ENCODE measurements around the gene TP53TG5. TPM values are rescaled to one million over a fixed set of nuclear protein-coding genes. Genes with fewer than 3 reads are reported as not detected.

TP53TG5 gene
- total RNA-seq, 1 experiment from 2014 or later, result 0.85 TPM

DNA sequence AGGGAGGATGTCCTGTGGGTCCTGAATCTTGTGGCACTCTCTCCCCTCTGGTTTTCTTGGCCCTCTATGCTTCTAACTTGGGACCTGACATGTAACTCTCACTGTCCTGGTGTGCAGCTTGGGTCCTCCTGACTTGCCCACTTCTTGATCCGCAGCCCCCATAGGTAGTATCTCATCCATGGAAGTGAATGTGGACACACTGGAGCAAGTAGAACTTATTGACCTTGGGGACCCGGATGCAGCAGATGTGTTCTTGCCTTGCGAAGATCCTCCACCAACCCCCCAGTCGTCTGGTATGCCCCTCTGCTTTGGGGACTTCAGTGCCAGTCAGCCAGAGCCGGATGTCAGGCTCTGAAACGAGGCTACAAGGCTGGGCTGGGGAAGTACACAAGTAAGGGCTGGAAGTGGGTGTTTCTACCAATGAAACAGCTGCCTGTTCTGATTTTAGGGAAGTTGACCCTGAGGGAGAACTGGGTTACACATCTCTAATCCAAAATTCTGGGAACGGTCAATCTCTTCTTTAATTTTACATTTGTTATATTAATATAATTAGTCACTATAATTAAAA is 30.6 kb upstream of the TP53TG5 start:
- Mint-ChIP-seq H3K27me3 (ENCODE audit: low read depth) (peaks cover 19% of the 10 kb centered on the region), H3K4me1 (peaks cover 12% of the 10 kb centered on the region), H3K4me3 (no peak overlapping the region), H3K9me3 (no peaks in the 10 kb centered on the region), H3K27ac (no peak overlapping the region), H3K36me3 (peaks cover 12% of the 10 kb centered on the region)
- CTCF ChIA-PET, result interaction anchor here (2.8 to 3.5 kb wide), 3 partner anchors 16 to 46 kb away, joined by 10 to 56 read pairs (median 13); partner anchors contain the start of gene SYS1
- no peak for TF ChIP-seq CBFB (CRISPR knock-in tag; IDR thresholded peaks at IDR 0.05; ENCODE audit: low read depth)
- no peak for TF ChIP-seq RORB (CRISPR knock-in tag; IDR thresholded peaks at IDR 0.05)
- ATAC-seq (no peak), DNase-seq (ENCODE audit: low spot score) (no peak)
- POLR2A ChIA-PET, result no interaction called here

DNA sequence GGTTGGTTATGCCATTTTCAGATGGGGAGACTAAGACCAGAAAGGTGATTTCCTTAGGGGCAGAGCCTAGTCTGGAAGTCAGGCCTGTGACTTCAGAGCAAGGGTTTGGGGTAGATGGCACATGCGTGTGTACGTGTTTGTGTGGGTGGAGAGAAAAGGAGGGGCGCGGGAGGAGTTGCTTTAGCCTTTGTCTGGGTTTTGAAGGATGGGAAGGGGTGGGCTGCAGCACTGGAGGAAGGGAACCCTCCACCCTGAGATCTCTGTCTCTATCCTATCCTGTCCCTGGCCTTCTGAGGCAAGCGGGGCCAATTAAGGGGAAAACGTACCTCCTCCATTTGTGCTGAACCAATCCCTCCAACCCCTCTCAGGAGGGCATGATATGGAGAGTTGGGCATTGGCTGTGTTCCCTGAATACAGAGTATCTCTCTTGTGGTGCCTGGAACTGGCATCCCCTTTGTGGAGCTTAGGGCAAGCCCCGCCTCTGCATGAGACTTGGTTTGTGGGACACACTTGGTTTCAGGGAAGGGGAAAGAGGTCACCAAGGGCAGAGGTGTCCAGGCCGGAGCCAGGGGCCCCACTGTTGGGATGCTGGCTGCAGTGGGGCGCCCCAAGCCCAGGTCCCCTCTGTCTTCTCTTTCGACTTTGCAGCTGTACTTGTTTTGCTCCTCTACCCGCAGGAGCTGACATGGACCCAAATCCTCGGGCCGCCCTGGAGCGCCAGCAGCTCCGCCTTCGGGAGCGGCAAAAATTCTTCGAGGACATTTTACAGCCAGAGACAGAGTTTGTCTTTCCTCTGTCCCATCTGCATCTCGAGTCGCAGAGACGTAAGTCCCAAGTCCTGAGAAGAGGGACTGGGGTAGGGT is 29.9 kb upstream of the TP53TG5 start, which contains the start of gene DBNDD2:
Gene DBNDD2, plus strand, starts transcription at position 507 of the 863 bp plus-strand sequence. Its CDS starts 179 bp downstream, at position 686.
- peaks cover 12% of the 10 kb centered on the region for H3K36me3 Mint-ChIP-seq
- POLR2A ChIA-PET, result interaction anchor here (1.1 to 1.7 kb wide), 3 partner anchors 8 to 61 kb away, joined by 4 to 10 read pairs (median 6); partner anchors contain the start of genes PIGT and SYS1
- TF ChIP-seq ZNF263 (CRISPR knock-in tag; IDR thresholded peaks at IDR 0.05; ENCODE audit: low read depth), result no peak
- TF ChIP-seq, protein P1, sequence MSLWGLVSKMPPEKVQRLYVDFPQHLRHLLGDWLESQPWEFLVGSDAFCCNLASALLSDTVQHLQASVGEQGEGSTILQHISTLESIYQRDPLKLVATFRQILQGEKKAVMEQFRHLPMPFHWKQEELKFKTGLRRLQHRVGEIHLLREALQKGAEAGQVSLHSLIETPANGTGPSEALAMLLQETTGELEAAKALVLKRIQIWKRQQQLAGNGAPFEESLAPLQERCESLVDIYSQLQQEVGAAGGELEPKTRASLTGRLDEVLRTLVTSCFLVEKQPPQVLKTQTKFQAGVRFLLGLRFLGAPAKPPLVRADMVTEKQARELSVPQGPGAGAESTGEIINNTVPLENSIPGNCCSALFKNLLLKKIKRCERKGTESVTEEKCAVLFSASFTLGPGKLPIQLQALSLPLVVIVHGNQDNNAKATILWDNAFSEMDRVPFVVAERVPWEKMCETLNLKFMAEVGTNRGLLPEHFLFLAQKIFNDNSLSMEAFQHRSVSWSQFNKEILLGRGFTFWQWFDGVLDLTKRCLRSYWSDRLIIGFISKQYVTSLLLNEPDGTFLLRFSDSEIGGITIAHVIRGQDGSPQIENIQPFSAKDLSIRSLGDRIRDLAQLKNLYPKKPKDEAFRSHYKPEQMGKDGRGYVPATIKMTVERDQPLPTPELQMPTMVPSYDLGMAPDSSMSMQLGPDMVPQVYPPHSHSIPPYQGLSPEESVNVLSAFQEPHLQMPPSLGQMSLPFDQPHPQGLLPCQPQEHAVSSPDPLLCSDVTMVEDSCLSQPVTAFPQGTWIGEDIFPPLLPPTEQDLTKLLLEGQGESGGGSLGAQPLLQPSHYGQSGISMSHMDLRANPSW (CRISPR knock-in tag; conservative IDR thresholded peaks at IDR 0.05; ENCODE audit: low read depth), result no peak
- TF ChIP-seq ZNF121 (CRISPR knock-in tag; IDR thresholded peaks at IDR 0.05), result no peak
- no peak for TF ChIP-seq TEAD1 (CRISPR knock-in tag; IDR thresholded peaks at IDR 0.05)
- TF ChIP-seq, protein P2, sequence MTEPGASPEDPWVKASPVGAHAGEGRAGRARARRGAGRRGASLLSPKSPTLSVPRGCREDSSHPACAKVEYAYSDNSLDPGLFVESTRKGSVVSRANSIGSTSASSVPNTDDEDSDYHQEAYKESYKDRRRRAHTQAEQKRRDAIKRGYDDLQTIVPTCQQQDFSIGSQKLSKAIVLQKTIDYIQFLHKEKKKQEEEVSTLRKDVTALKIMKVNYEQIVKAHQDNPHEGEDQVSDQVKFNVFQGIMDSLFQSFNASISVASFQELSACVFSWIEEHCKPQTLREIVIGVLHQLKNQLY (CRISPR knock-in tag; IDR thresholded peaks at IDR 0.05), result no peak
- TF ChIP-seq, protein P3, sequence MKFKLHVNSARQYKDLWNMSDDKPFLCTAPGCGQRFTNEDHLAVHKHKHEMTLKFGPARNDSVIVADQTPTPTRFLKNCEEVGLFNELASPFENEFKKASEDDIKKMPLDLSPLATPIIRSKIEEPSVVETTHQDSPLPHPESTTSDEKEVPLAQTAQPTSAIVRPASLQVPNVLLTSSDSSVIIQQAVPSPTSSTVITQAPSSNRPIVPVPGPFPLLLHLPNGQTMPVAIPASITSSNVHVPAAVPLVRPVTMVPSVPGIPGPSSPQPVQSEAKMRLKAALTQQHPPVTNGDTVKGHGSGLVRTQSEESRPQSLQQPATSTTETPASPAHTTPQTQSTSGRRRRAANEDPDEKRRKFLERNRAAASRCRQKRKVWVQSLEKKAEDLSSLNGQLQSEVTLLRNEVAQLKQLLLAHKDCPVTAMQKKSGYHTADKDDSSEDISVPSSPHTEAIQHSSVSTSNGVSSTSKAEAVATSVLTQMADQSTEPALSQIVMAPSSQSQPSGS (CRISPR knock-in tag; IDR thresholded peaks at IDR 0.05; ENCODE audit: borderline replicate concordance, low read depth), result no peak
- TF ChIP-seq SOX15 (CRISPR knock-in tag; IDR thresholded peaks at IDR 0.05), result no peak
- no peak for TF ChIP-seq ZNF396 (CRISPR knock-in tag; IDR thresholded peaks at IDR 0.05; ENCODE audit: borderline replicate concordance)
- TF ChIP-seq, protein P4, sequence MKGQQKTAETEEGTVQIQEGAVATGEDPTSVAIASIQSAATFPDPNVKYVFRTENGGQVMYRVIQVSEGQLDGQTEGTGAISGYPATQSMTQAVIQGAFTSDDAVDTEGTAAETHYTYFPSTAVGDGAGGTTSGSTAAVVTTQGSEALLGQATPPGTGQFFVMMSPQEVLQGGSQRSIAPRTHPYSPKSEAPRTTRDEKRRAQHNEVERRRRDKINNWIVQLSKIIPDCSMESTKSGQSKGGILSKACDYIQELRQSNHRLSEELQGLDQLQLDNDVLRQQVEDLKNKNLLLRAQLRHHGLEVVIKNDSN (CRISPR knock-in tag; IDR thresholded peaks at IDR 0.05), result no peak
- TF ChIP-seq ZNF138 (CRISPR knock-in tag; conservative IDR thresholded peaks at IDR 0.05), result no peak
- TF ChIP-seq ZNF232 (CRISPR knock-in tag; IDR thresholded peaks at IDR 0.05), result no peak
- TF ChIP-seq, protein P5, sequence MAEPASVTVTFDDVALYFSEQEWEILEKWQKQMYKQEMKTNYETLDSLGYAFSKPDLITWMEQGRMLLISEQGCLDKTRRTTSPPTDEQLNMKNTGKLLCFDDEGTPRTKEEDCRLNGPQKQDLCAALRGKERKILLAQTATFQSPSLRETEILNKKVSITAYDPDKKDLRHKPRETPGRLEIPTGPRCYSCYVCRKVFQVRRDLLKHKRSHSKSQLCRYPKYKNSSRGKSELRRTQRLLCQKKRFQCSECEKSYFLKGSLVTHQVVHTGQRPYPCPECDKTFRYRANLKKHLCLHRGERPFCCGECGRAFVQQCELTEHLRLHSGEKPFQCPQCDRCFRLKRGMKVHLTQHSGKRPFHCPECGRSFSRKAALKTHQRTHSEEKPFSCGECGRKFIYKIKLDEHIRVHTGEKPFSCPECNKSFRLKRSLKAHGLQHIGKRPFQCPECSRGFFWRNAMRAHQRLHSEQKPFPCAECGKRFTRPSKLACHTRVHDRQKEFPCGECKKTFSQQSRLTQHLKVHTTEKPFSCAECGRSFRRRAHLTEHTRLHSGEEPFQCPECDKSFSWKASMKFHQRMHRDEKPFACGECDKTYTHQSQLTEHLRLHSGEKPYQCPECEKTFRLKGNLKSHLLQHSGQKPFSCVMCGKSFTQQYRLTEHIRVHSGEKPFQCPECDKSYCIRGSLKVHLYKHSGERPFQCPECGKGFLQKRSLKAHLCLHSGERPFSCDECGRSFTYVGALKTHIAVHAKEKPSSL (CRISPR knock-in tag; conservative IDR thresholded peaks at IDR 0.05), result no peak
- TF ChIP-seq, protein P6, sequence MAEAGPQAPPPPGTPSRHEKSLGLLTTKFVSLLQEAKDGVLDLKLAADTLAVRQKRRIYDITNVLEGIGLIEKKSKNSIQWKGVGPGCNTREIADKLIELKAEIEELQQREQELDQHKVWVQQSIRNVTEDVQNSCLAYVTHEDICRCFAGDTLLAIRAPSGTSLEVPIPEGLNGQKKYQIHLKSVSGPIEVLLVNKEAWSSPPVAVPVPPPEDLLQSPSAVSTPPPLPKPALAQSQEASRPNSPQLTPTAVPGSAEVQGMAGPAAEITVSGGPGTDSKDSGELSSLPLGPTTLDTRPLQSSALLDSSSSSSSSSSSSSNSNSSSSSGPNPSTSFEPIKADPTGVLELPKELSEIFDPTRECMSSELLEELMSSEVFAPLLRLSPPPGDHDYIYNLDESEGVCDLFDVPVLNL (CRISPR knock-in tag; IDR thresholded peaks at IDR 0.05; ENCODE audit: borderline replicate concordance, low read depth), result no peak
- TF ChIP-seq, protein P7, sequence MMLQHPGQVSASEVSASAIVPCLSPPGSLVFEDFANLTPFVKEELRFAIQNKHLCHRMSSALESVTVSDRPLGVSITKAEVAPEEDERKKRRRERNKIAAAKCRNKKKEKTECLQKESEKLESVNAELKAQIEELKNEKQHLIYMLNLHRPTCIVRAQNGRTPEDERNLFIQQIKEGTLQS (CRISPR knock-in tag; conservative IDR thresholded peaks at IDR 0.05), result no peak
- TF ChIP-seq, protein P8, sequence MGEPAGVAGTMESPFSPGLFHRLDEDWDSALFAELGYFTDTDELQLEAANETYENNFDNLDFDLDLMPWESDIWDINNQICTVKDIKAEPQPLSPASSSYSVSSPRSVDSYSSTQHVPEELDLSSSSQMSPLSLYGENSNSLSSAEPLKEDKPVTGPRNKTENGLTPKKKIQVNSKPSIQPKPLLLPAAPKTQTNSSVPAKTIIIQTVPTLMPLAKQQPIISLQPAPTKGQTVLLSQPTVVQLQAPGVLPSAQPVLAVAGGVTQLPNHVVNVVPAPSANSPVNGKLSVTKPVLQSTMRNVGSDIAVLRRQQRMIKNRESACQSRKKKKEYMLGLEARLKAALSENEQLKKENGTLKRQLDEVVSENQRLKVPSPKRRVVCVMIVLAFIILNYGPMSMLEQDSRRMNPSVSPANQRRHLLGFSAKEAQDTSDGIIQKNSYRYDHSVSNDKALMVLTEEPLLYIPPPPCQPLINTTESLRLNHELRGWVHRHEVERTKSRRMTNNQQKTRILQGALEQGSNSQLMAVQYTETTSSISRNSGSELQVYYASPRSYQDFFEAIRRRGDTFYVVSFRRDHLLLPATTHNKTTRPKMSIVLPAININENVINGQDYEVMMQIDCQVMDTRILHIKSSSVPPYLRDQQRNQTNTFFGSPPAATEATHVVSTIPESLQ (CRISPR knock-in tag; IDR thresholded peaks at IDR 0.05), result no peak
- TF ChIP-seq, protein P9, sequence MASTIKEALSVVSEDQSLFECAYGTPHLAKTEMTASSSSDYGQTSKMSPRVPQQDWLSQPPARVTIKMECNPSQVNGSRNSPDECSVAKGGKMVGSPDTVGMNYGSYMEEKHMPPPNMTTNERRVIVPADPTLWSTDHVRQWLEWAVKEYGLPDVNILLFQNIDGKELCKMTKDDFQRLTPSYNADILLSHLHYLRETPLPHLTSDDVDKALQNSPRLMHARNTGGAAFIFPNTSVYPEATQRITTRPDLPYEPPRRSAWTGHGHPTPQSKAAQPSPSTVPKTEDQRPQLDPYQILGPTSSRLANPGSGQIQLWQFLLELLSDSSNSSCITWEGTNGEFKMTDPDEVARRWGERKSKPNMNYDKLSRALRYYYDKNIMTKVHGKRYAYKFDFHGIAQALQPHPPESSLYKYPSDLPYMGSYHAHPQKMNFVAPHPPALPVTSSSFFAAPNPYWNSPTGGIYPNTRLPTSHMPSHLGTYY (CRISPR knock-in tag; IDR thresholded peaks at IDR 0.05), result no peak

More for the DNA sequence above, 29.9 kb upstream of the TP53TG5 start, which contains the start of gene DBNDD2:
- ATAC-seq (no peak), DNase-seq (ENCODE audit: low spot score) (no peak)
- Mint-ChIP-seq H3K9me3 (no peaks in the 10 kb centered on the region), H3K4me1 (peaks cover 12% of the 10 kb centered on the region), H3K4me3 (peak within 1 kb of the TSS; percentile 84), H3K27me3 (ENCODE audit: low read depth) (peaks cover 26% of the 10 kb centered on the region), H3K27ac (peak within 1 kb of the TSS; percentile 18; the same call in 1 of the 2 replicates)
- CTCF ChIA-PET, result interaction anchor here (0.6 to 3.5 kb wide), 13 partner anchors 8 to 107 kb away, joined by 4 to 56 read pairs (median 7); partner anchors contain the start of genes MATN4, PIGT and SYS1
